Trophoblast cell (in vitro differentiated cells and primary cell): ENCODE results near the gene RNF157.

Experiments
- DNase-seq, 2 donors: peaks; one replicate each; pipeline ENCODE4 v3.0.0-alpha.2; 2016
- H2AFZ ChIP-seq: 2 replicates; pipeline ENCODE4 v1.6.1; 2013; ENCODE audit warnings: low read length, moderate library complexity, mild to moderate bottlenecking; ENCODE audit not compliant: insufficient read depth, poor library complexity
- H2AK5ac ChIP-seq: 2 replicates; pipeline ENCODE4 v1.6.1; 2013; ENCODE audit warnings: mild to moderate bottlenecking, low read length
- H2BK120ac ChIP-seq: 2 replicates; pipeline ENCODE4 v1.6.1; 2013; ENCODE audit warnings: low read length, mild to moderate bottlenecking, moderate library complexity; ENCODE audit not compliant: insufficient read depth, poor library complexity
- H2BK12ac ChIP-seq: 2 replicates; pipeline ENCODE4 v1.6.1; 2013; ENCODE audit warnings: mild to moderate bottlenecking, low read length, moderate library complexity
- H2BK5ac ChIP-seq: 2 replicates; pipeline ENCODE4 v1.6.1; 2013; ENCODE audit warnings: low read length, low read depth, moderate library complexity, mild to moderate bottlenecking; ENCODE audit not compliant: poor library complexity
- H3K14ac ChIP-seq: 2 replicates; pipeline ENCODE4 v1.6.1; 2013; ENCODE audit warnings: mild to moderate bottlenecking, low read length
- H3K18ac ChIP-seq: 2 replicates; pipeline ENCODE4 v1.6.1; 2013; ENCODE audit warnings: mild to moderate bottlenecking, low read length
- H3K23ac ChIP-seq: 2 replicates; pipeline ENCODE4 v1.6.1; 2013; ENCODE audit warnings: low read length
- H3K27ac ChIP-seq: 2 replicates; pipeline ENCODE4 v1.5.1; 2013; ENCODE audit warnings: low read depth, mild to moderate bottlenecking, inconsistent platforms, low read length, moderate library complexity
- H3K27me3 ChIP-seq: 2 replicates; pipeline ENCODE4 v1.6.1; 2013; ENCODE audit warnings: inconsistent platforms, mild to moderate bottlenecking, low read length, moderate library complexity; ENCODE audit not compliant: insufficient read depth
- H3K36me3 ChIP-seq, 2 experiments: 1 replicate in 1 of 2; 2 replicates in 1 of 2; pipeline ENCODE4 v1.6.1; 2013; ENCODE audit warnings: low read length in 2 of 2, mild to moderate bottlenecking in 2 of 2, moderate library complexity in 1 of 2; ENCODE audit not compliant: insufficient read depth in 2 of 2, control insufficient read depth in 1 of 2
- H3K4ac ChIP-seq: 2 replicates; pipeline ENCODE4 v1.6.1; 2013; ENCODE audit warnings: low read depth, mild to moderate bottlenecking, low read length, moderate library complexity
- H3K4me1 ChIP-seq, 2 experiments: 1 replicate in 1 of 2; 2 replicates in 1 of 2; pipeline ENCODE4 v1.6.1; 2013; ENCODE audit warnings: low read length in 2 of 2, mild to moderate bottlenecking in 2 of 2, moderate library complexity in 1 of 2; ENCODE audit not compliant: insufficient read depth in 2 of 2, control insufficient read depth in 1 of 2
- H3K4me2 ChIP-seq: 2 replicates; pipeline ENCODE4 v1.6.1; 2013; ENCODE audit warnings: inconsistent platforms, mild to moderate bottlenecking, low read length, moderate library complexity
- H3K4me3 ChIP-seq: 2 replicates; pipeline ENCODE4 v1.5.1; 2013; ENCODE audit warnings: mild to moderate bottlenecking, low read depth, low read length, inconsistent platforms
- H3K79me1 ChIP-seq: one replicate; pipeline ENCODE4 v1.6.1; 2013; ENCODE audit warnings: low read length
- H3K79me2 ChIP-seq: 2 replicates; pipeline ENCODE4 v1.6.1; 2013; ENCODE audit warnings: low read length, mild to moderate bottlenecking; ENCODE audit not compliant: control insufficient read depth, insufficient read depth, poor library complexity
- H3K9ac ChIP-seq: 2 replicates; pipeline ENCODE4 v1.6.1; 2013; ENCODE audit warnings: mild to moderate bottlenecking, low read length
- H3K9me3 ChIP-seq: 2 replicates; pipeline ENCODE4 v1.6.1; 2013; ENCODE audit warnings: low read depth, mild to moderate bottlenecking, control low read depth, inconsistent platforms, low read length; ENCODE audit not compliant: insufficient read depth
- H4K12ac ChIP-seq: 2 replicates; pipeline ENCODE4 v1.6.1; 2013; ENCODE audit warnings: low read depth, mild to moderate bottlenecking, low read length, moderate library complexity
- H4K8ac ChIP-seq: 2 replicates; pipeline ENCODE4 v1.6.1; 2013; ENCODE audit warnings: low read depth, mild to moderate bottlenecking, low read length, moderate library complexity
- H4K91ac ChIP-seq: one replicate; pipeline ENCODE4 v1.6.1; 2013; ENCODE audit warnings: low read depth, mild to moderate bottlenecking, low read length, moderate library complexity
- WGBS: extraction: QIAGEN DNeasy Blood & Tissue Kit; methylation state at CpG from one replicate; pipeline ENCODE4 v1.1.7; 2013; ENCODE audit warnings: missing lambda C conversion rate; ENCODE audit not compliant: insufficient read length, insufficient coverage; ENCODE audit errors: extremely low coverage; 5-methylcytosine and 5-hydroxymethylcytosine counted together

RNF157 gene

GRCh38 chr17:76178124-76178523 is 62.2 kb downstream of the RNF157 start:
- no peak overlapping the region for H4K12ac ChIP-seq
- no peak overlapping the region for H3K4me2 ChIP-seq
- no peaks in the 10 kb centered on the region for H3K27me3 ChIP-seq
- H2BK5ac ChIP-seq, result no peak overlapping the region
- no peak overlapping the region for H4K91ac ChIP-seq
- H3K4me1 ChIP-seq, result no peaks in the 10 kb centered on the region
- no peak overlapping the region for H2AFZ ChIP-seq
- H3K79me2 ChIP-seq, result no peaks in the 10 kb centered on the region
- no peak overlapping the region for H3K9ac ChIP-seq
- H3K23ac ChIP-seq, result no peak overlapping the region
- DNase-seq, result no peak
- no peak overlapping the region for H4K8ac ChIP-seq
- no peaks in the 10 kb centered on the region for H3K9me3 ChIP-seq
- H2AK5ac ChIP-seq, result no peak overlapping the region
- no peak overlapping the region for H2BK12ac ChIP-seq
- no peak overlapping the region for H3K27ac ChIP-seq
- H3K36me3 ChIP-seq, result no peaks in the 10 kb centered on the region
- no peak overlapping the region for H3K14ac ChIP-seq
- WGBS, result no CpG with 5 or more reads among the region's 10 CpGs
- no peaks in the 10 kb centered on the region for H3K79me1 ChIP-seq
- H3K4me3 ChIP-seq, result no peak overlapping the region
- H3K18ac ChIP-seq, result no peak overlapping the region
- H2BK120ac ChIP-seq, result no peak overlapping the region
- H3K4ac ChIP-seq, result no peak overlapping the region

- H2BK12ac ChIP-seq, result no peak overlapping the region
- H3K27ac ChIP-seq, result no peak overlapping the region
- no peak overlapping the region for H4K8ac ChIP-seq
- H3K18ac ChIP-seq, result no peak overlapping the region
- no peak overlapping the region for H3K9ac ChIP-seq
- no peaks in the 10 kb centered on the region for H3K79me1 ChIP-seq
- H3K36me3 ChIP-seq, result no peaks in the 10 kb centered on the region
- H4K12ac ChIP-seq, result no peak overlapping the region
- H4K91ac ChIP-seq, result no peak overlapping the region
- H3K4me2 ChIP-seq, result no peak overlapping the region
- WGBS, result no CpG with 5 or more reads among the region's 34 CpGs
- H3K79me2 ChIP-seq, result no peaks in the 10 kb centered on the region
- no peak overlapping the region for H3K4me3 ChIP-seq
- no peak overlapping the region for H3K14ac ChIP-seq
- no peak overlapping the region for H2AFZ ChIP-seq
- no peaks in the 10 kb centered on the region for H3K4me1 ChIP-seq
- DNase-seq, result no peak
- no peak overlapping the region for H2BK120ac ChIP-seq
- H3K4ac ChIP-seq, result no peak overlapping the region
- no peaks in the 10 kb centered on the region for H3K9me3 ChIP-seq
- no peaks in the 10 kb centered on the region for H3K27me3 ChIP-seq
- no peak overlapping the region for H2BK5ac ChIP-seq
- H3K23ac ChIP-seq, result no peak overlapping the region
- H2AK5ac ChIP-seq, result no peak overlapping the region
These were observed 63.4 kb downstream of the RNF157 start for GRCh38 chr17:76176701-76177574.

- no peak for DNase-seq
- no CpG with 5 or more reads among the region's 9 CpGs for WGBS
- H3K9ac ChIP-seq, result no peak overlapping the region
These were observed 66.3 kb downstream of the RNF157 start for GRCh38 chr17:76174037-76174436.

GRCh38 chr17:76173474-76173873 is 66.8 kb downstream of the RNF157 start:
- no peaks in the 10 kb centered on the region for H3K9me3 ChIP-seq
- H2BK12ac ChIP-seq, result no peak overlapping the region
- no peak overlapping the region for H4K12ac ChIP-seq
- no peak overlapping the region for H3K4me2 ChIP-seq
- H4K8ac ChIP-seq, result no peak overlapping the region
- WGBS, result no CpG with 5 or more reads among the region's 11 CpGs
- H2AFZ ChIP-seq, result no peak overlapping the region
- H3K18ac ChIP-seq, result no peak overlapping the region
- H2AK5ac ChIP-seq, result no peak overlapping the region
- no peak overlapping the region for H3K9ac ChIP-seq
- no peaks in the 10 kb centered on the region for H3K79me2 ChIP-seq
- no peak overlapping the region for H2BK120ac ChIP-seq
- no peak overlapping the region for H2BK5ac ChIP-seq
- no peak overlapping the region for H4K91ac ChIP-seq
- no peak overlapping the region for H3K23ac ChIP-seq
- no peak overlapping the region for H3K14ac ChIP-seq
- H3K79me1 ChIP-seq, result no peaks in the 10 kb centered on the region
- DNase-seq, result no peak
- H3K4ac ChIP-seq, result no peak overlapping the region
- H3K36me3 ChIP-seq, result no peaks in the 10 kb centered on the region
- no peak overlapping the region for H3K27ac ChIP-seq
- no peaks in the 10 kb centered on the region for H3K4me1 ChIP-seq
- no peaks in the 10 kb centered on the region for H3K27me3 ChIP-seq
- H3K4me3 ChIP-seq, result no peak overlapping the region

More at GRCh38 chr17:76174037-76174436, 66.3 kb downstream of the RNF157 start:
- Histone ChIP-seq H3K9me3 (no peaks in the 10 kb centered on the region), H2BK12ac (no peak overlapping the region), H3K4me2 (no peak overlapping the region), H3K14ac (no peak overlapping the region), H3K27me3 (no peaks in the 10 kb centered on the region), H3K36me3 (no peaks in the 10 kb centered on the region), H2BK120ac (no peak overlapping the region), H3K4me1 (no peaks in the 10 kb centered on the region), H3K23ac (no peak overlapping the region), H3K79me2 (no peaks in the 10 kb centered on the region), H2AFZ (no peak overlapping the region), H3K4ac (no peak overlapping the region), H3K79me1 (no peaks in the 10 kb centered on the region), H2BK5ac (no peak overlapping the region), H4K12ac (no peak overlapping the region), H4K91ac (no peak overlapping the region), H3K18ac (no peak overlapping the region), H3K4me3 (no peak overlapping the region), H2AK5ac (no peak overlapping the region), H4K8ac (no peak overlapping the region), H3K27ac (no peak overlapping the region)
